Medulla oblongata (tissue), 1 donor: Measurements from ENCODE around the gene ENTPD6.
"Not testable (repeated sequence)": the region's sequence is repeated elsewhere in the genome, so short reads cannot be mapped to it uniquely, and the experiment has no call there.

Experiments used
- DNase-seq: peaks from one replicate; pipeline ENCODE4 v3.0.0-alpha.2; 2015; ENCODE audit errors: extremely low spot score

Gene ENTPD6

DNA sequence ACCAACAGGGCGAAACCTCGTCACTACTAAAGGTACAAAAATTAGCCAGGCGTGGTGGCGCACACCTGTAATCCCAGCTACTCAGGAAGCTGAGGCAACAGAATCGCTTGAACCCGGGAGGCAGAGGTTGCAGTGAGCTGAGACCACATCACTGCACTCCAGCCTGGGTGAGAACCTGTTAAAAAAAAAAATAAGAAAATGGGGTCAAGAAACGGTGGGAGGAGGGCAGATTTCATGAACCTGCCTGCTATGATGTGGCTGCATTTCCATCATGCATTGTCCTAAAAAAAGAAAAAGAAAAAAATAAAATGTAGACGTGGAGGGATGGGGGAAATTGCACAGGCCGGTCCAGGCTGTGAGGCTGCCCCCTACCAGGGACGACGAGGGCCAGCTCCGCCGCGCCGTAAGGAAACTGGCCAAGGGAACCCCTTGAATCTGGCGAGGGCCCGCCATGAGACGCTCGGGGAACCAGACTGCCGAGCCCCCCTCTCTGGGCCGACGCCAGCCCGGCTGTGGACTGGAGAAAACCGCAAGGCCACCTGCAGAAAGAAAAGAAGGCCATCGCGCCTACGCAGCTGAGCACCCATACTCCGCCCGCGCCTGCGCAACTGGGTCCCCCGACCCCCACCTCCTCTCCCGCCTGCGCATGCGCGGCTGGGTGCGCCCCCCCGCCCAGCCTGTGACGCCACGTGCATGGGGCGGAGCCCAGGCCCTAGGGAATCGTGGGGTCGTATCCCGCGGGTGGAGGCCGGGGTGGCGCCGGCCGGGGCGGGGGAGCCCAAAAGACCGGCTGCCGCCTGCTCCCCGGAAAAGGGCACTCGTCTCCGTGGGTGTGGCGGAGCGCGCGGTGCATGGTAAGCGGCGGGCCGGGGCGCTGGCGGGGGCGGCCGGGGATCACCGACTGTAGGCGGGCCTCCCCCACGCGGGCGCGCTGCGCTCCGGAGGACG lies at the start of gene ENTPD6:
ENTPD6 (plus strand) TSS at position 699 of the 948 bp plus-strand sequence. CDS start 10,825 bp downstream, outside the sequence.
- peak; percentile 96 for DNase-seq

- DNase-seq = no peak
Measured at GRCh38 chr20:25146976-25147375, 48.5 kb upstream of the ENTPD6 start.

- no peak for DNase-seq
Measured at GRCh38 chr20:25147716-25148115, 47.8 kb upstream of the ENTPD6 start.

- DNase-seq = no peak
Measured at GRCh38 chr20:25148181-25148981, 47.1 kb upstream of the ENTPD6 start.

DNA sequence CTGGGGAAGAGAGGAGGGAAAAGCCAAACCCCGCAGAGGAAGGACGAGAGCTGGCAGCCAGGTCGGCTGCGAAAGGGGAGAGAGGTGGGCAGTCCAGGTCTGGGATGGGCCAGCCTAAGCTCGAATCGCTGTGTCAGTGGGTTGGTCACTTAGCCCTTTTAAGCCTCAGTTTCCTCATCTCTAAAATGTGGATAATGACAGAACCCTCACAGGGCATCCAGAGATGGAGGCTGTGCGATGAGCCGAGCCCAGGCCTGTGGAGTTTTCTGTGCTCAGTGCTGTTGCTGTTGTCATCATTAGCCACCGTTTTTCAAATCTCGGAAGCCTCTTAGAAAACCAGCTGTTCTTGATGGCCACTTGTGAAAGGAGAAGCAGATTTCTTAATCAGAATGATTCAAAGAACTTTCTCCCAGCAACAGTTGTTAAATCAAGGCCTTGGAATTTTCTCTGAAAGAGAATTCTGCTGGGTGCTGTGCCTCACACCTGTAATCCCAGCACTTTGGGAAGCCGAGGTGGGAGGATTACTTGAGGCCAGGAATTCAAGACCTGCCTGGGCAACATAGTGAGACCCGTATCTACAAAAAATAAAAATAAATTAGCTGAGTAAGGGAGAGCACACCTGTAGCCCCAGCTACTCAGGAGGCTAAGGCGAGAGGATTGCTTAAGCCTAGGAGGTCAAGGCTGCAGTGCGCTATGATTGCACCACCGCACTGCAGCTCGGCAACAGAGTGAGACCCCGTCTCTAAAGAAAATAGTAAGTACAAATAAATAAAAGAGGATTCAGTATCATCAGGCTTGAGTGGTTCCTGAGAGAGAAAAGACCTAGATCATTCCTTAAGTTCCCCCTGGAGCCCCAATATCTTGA lies 46.3 kb upstream of the ENTPD6 start:
- DNase-seq = no peak

- DNase-seq = no peak
Measured at GRCh38 chr20:25150016-25150415, 45.5 kb upstream of the ENTPD6 start.

- DNase-seq = no peak
Measured at GRCh38 chr20:25158043-25158442, 37.5 kb upstream of the ENTPD6 start.

- DNase-seq = no peak
Measured at GRCh38 chr20:25160467-25160866, 35.0 kb upstream of the ENTPD6 start.

DNA sequence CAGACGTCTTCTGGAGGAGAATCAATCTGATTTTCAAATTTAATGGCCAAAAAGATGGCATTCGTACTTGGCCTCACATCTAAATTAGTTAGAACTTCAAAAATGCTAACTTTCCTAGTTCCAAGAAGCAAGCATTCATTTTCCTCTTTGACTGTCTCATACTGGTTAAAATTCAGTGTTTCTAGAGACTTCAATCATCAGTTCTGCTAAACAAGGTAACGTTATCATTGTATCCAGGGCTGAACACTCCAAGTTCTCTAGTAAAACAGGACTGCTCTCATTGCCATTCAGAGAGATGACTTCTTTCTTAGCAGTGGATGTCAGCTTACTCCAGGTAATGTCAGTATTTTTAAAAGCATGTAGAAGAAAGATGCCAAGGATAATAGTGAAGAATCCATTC lies 34.6 kb upstream of the ENTPD6 start:
- no peak for DNase-seq

GRCh38 chr20:25165128-25165527 lies 30.4 kb upstream of the ENTPD6 start:
- no peak for DNase-seq

DNA sequence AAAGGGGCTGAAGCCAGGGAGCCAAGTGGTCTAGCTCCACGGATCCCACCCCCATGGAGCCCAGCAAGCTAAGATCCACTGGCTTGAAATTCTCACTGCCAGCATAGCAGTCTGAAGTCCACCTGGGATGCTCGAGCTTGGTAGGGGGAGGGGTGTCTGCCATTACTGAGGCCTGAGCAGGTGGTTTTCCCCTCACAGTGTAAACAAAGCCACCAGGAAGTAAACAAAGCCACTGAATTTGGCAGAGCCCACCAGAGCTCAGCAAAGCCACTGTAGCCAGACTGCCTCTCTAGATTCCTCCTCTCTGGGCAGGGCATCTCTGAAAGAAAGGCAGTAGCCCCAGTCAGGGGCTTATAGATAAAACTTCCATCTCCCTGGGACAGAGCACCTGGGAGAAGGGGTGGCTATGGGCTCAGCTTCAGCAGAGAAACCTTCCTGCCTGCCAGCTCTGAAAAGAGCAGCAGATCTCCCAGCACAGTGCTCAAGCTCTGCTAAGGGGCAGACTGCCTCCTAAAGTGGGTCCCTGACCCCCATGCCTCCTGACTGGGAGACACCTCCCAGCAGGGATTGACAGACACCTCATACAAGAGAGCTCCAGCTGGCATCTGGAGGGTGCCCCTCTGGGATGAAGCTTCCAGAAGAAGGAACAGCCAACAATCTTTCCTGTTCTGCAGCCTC lies 29.3 kb upstream of the ENTPD6 start:
- not testable (repeated sequence) for DNase-seq

DNA sequence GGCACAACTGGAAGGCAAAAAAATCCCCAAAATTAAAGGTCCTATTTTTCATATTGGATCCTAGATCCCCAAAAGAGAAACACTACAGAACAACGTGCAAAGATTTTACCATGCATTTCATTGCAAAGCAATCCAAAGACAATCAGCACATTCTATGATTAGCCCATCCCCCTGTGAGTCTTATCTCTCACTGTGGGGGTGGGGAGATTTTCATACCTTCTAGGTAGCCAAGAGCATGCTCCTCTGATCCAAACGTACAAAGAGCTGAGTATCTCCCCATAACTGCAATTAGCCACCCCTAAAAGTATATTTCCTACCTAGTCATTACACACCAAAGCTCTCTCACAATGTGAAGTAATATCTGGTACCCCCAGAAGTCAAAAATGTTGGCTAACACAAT lies 22.2 kb upstream of the ENTPD6 start:
- no peak for DNase-seq

DNA sequence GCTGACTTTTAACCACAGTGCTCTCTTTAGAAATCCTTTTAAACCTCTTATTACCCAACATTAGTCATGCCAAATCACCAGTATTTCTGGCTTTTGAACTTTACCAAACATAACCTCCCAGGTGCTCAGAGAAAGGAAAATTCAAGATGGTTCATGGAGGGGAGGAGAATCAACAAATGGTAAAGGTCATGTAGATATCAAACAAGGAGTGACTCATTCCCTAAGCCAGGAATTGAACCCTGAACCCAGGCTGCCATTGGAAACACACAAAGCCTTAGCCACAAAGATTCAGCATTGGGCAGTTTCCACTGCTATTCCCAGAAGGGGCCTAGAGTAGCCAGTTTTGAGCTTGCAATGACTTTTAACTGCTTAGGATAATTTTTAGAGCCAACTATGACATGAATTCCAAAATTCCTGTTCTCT lies 21.6 kb upstream of the ENTPD6 start:
- no peak for DNase-seq

DNA sequence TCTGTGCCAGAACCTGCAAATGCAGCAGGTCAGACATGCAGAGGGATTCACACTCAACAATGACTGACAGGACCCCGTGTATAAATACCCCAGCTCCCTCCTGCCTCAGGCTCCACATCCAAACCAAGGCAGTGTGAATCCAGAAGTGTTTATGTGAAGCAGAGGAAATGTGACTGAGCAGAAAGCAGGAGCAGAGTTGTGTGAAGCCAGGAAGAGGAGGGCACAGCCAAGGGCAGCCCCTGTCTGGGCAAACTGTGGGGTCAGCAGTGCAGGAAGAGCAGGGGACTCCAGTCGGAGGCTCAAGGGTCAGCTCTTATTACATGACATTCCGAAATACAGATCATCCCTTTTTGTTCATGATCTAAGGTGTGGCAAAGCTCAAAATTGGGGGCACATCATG lies 19.3 kb upstream of the ENTPD6 start:
- DNase-seq = no peak

DNA sequence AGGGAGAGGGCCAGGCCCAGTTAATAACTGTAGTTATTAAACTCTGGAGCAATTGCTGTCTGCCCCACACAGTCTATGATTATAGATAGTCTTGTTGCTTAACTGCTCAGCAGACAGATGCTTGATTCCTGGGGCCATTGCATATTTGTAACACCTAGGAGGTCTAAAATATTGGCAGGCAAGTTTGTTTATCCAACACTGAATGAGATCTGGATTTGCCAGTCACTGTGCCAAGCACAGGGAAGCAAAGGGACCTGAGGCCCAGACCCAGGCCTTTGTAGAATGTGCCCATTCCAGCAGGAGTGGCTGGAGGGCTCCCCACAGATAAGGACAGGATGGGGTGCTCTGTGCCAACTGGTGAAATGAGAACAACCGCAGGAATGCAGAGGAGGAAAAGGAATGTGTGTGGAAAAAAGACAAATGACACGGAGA lies 17.6 kb upstream of the ENTPD6 start:
- DNase-seq = no peak

DNA sequence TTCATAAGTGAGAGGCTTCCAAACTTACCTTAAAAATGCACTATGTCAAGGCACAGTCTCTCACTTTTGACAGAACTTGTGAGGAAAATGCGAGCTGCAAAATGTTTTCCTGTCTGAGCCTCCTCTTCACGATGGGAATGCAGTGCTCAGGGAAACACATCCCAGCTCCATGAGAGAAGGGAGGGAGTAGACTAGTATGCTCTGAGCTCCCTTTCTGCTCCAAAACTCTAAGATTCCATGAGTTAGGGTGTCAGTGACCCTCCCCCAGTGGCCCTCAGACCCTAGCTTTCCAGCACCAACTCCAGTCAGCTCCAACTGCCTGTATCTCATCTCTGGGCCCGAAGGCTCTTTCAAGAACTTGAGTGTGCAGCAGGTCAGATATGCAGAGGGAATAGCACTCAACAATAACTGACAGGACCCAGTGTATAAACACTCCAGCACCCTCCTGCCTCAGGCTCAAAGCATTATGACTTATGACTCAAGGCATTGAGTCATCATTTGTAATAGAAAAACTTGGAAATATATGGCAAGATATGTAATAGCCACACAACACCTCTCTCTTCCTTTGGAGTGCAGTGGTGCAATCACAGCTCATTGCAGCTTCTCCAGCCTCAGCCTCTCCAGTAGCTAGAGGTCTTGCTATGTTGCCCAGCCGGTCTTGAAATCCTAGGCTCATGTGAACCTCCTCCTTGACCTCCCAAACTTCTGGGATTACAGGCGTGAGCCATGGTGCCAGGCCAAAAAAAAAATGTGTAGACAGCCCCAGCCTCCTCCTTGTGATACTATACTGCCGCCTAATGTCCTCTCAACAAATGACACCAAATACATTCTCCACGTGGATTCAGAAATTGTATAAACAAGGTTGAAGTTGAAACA lies 16.7 kb upstream of the ENTPD6 start:
- DNase-seq = peak; percentile 66

GRCh38 chr20:25179439-25180089 lies 15.9 kb upstream of the ENTPD6 start:
- DNase-seq = no peak

DNA sequence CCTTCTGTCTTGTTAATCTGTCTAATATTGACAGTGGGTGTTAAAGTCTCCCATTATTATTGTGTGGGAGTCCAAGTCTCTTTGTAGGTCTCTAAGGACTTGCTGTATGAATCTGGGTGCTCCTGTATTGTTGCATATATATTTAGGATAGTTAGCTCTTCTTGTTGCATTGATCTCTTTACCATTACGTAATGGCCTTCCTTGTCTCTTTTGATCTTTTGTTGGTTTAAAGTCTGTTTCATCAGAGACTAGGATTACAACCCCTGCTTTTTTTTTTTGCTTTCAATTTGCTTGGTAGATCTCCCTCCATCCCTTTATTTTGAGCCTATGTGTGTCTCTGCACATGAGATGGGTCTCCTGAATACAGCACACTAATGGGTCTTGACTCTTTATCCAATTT lies 11.1 kb upstream of the ENTPD6 start:
- not testable (repeated sequence) for DNase-seq

- no peak for DNase-seq
Measured at GRCh38 chr20:25187220-25187619, 8.3 kb upstream of the ENTPD6 start.

GRCh38 chr20:25187635-25188034 lies 7.9 kb upstream of the ENTPD6 start:
- DNase-seq = no peak
